PC-3 (cell line): ENCODE results near the gene PDIA6.

Source experiments
- EZH2 ChIP-seq: fragments of 300-600 bp; sonication (generic); IDR thresholded peaks from one replicate; pipeline ENCODE4 v1.6.1; 2017; ENCODE audit warnings: antibody characterized with exemption, mild to moderate bottlenecking, low read length; ENCODE audit not compliant: unreplicated experiment
- EZH2phosphoT487 ChIP-seq: fragments of 300-600 bp; sonication (generic); IDR thresholded peaks from 2 replicates; pipeline ENCODE4 v1.6.1; 2018; ENCODE audit warnings: mild to moderate bottlenecking, antibody characterized with exemption, low read length, borderline replicate concordance
- TF ChIP-seq, protein P1 (sequence below): fragments of 300-600 bp; sonication (generic); conservative IDR thresholded peaks from 2 replicates; pipeline ENCODE4 v1.5.1; 2017; ENCODE audit warnings: antibody characterized with exemption, low read depth, mild to moderate bottlenecking, low read length

DNA sequence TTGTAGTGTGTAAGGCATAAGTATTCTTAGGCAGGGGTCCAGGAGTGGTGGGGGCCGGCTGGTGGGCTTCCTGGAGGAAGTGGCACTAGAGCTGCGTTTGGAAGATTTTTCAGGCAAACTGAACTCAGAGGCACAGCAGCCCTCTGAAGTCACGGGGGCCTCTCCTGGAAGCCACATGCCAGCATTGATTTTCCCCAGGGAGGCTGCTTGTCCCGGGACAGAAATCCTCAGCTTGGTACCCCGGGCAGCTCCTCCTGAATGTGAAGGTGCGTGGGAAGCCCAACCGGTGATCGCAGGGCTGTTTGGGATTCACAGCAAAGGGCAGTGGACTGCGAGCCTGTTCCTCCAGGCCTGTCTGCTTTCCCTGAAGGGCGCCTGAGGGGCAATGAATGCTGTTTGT, 1.6 kb upstream of the PDIA6 start:
- TF ChIP-seq EZH2, result no peak
- TF ChIP-seq, protein P1, sequence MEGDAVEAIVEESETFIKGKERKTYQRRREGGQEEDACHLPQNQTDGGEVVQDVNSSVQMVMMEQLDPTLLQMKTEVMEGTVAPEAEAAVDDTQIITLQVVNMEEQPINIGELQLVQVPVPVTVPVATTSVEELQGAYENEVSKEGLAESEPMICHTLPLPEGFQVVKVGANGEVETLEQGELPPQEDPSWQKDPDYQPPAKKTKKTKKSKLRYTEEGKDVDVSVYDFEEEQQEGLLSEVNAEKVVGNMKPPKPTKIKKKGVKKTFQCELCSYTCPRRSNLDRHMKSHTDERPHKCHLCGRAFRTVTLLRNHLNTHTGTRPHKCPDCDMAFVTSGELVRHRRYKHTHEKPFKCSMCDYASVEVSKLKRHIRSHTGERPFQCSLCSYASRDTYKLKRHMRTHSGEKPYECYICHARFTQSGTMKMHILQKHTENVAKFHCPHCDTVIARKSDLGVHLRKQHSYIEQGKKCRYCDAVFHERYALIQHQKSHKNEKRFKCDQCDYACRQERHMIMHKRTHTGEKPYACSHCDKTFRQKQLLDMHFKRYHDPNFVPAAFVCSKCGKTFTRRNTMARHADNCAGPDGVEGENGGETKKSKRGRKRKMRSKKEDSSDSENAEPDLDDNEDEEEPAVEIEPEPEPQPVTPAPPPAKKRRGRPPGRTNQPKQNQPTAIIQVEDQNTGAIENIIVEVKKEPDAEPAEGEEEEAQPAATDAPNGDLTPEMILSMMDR, result no peak
- no peak for TF ChIP-seq EZH2phosphoT487
